ENCODE data around the gene ZNF318. TPM values are rescaled to one million over a fixed set of nuclear protein-coding genes. Genes with fewer than 3 reads are reported as not detected.
"Not testable (repeated sequence)": the region's sequence is repeated elsewhere in the genome, so short reads cannot be mapped to it uniquely, and the experiment has no call there.

ZNF318 gene
- total and polyA plus RNA-seq, 10 donors, result 8.6 to 56.9 (median 33.1) TPM

GRCh38 chr6:43359381-43359780 lies 10.1 kb downstream of the ZNF318 start:
- no peak overlapping the region for H3K4me3 ChIP-seq
- peaks cover 0 to 55% (median 2%) of the 10 kb centered on the region in 6 donors for H3K4me1 ChIP-seq
- DNase-seq, result no peak
- H3K27ac ChIP-seq, result no peak overlapping the region
- intact Hi-C loops (cut with DNase I; ENCODE audit: low total_unique reads), result no loop called here
- H3K36me3 ChIP-seq, result peaks cover 0 to 100% (median 79%) of the 10 kb centered on the region in 6 donors
- no peaks in the 10 kb centered on the region for H3K9me3 ChIP-seq
- H3K27me3 ChIP-seq (replicated peaks in 1 of 7), result no peaks in the 10 kb centered on the region
- TF ChIP-seq POLR2AphosphoS5 (IDR thresholded peaks at IDR 0.05), result no peak
- no peak for TF ChIP-seq POLR2A (IDR thresholded peaks at IDR 0.05)
- TF ChIP-seq CTCF (IDR thresholded peaks at IDR 0.05 in 8 of 11, conservative IDR thresholded peaks at IDR 0.05 in 3 of 11), result no peak

- H3K36me3 ChIP-seq, result peaks cover 0 to 100% (median 67%) of the 10 kb centered on the region in 6 donors
- H3K4me3 ChIP-seq, result no peak overlapping the region
- no peak overlapping the region for H3K27ac ChIP-seq
- TF ChIP-seq CTCF (IDR thresholded peaks at IDR 0.05 in 8 of 11, conservative IDR thresholded peaks at IDR 0.05 in 3 of 11) (peak in 2 of 11 experiments; percentile 7 to 28), POLR2AphosphoS5 (IDR thresholded peaks at IDR 0.05) (no peak), POLR2A (IDR thresholded peaks at IDR 0.05) (no peak)
- intact Hi-C loops (cut with DNase I; ENCODE audit: low total_unique reads), result no loop called here
- no peak for DNase-seq
- no peaks in the 10 kb centered on the region for H3K9me3 ChIP-seq
- H3K27me3 ChIP-seq (replicated peaks in 1 of 7), result no peaks in the 10 kb centered on the region
- 88 to 94% (median 92%) methylated on average over 2 of the region's 2 CpGs for WGBS, 5 donors
- H3K4me1 ChIP-seq, result peaks cover 0 to 23% (median 0%) of the 10 kb centered on the region in 6 donors
Measured at GRCh38 chr6:43355862-43356590, 13.4 kb downstream of the ZNF318 start.

GRCh38 chr6:43351951-43352350 lies 17.5 kb downstream of the ZNF318 start:
- DNase-seq; H3K27me3 ChIP-seq (replicated peaks in 1 of 7); H3K27ac ChIP-seq; H3K9me3 ChIP-seq; H3K4me3 ChIP-seq; H3K4me1 ChIP-seq; intact Hi-C loops (cut with DNase I; ENCODE audit: low total_unique reads): not testable (repeated sequence)
- H3K36me3 ChIP-seq, result peaks cover 0 to 100% (median 74%) of the 10 kb centered on the region in 6 donors
- 91 to 94% (median 93%) methylated on average over 5 of the region's 5 CpGs for WGBS, 5 donors

- Histone ChIP-seq H3K27me3 (replicated peaks in 1 of 7) (no peaks in the 10 kb centered on the region), H3K9me3 (no peaks in the 10 kb centered on the region), H3K36me3 (peaks cover 4 to 100% (median 78%) of the 10 kb centered on the region in 6 donors), H3K4me3 (no peak overlapping the region), H3K4me1 (no peaks in the 10 kb centered on the region), H3K27ac (no peak overlapping the region)
- DNase-seq, result no peak
- 88 to 97% (median 93%) methylated on average over 3 of the region's 3 CpGs for WGBS, 5 donors
- TF ChIP-seq POLR2A (IDR thresholded peaks at IDR 0.05) (no peak), CTCF (IDR thresholded peaks at IDR 0.05 in 8 of 11, conservative IDR thresholded peaks at IDR 0.05 in 3 of 11) (no peak), POLR2AphosphoS5 (IDR thresholded peaks at IDR 0.05) (no peak)
- intact Hi-C loops (cut with DNase I; ENCODE audit: low total_unique reads), result no loop called here
Measured at GRCh38 chr6:43347444-43347843, 22.0 kb downstream of the ZNF318 start.

All from spleen (tissue), 11 donors.